Medulla oblongata (tissue), 1 donor: Measurements from ENCODE around the gene LRRN3.
A peak's percentile ranks its signal among the peaks of the same experiment; 100 is the strongest.
"Not testable (repeated sequence)": the region's sequence is repeated elsewhere in the genome, so short reads cannot be mapped to it uniquely, and the experiment has no call there.

ENCODE experiments used
- DNase-seq: peaks from one replicate; pipeline ENCODE4 v3.0.0-alpha.2; 2015; ENCODE audit errors: extremely low spot score

The LRRN3 gene

GRCh38 chr7:111090846-111091245, at the start of gene LRRN3:
TSS of gene LRRN3 (plus strand) at chr7:111091127. CDS start at chr7:111122773, 31,646 bp downstream.
- DNase-seq: peak; percentile 85

GRCh38 chr7:111041577-111041976, 49.4 kb upstream of the LRRN3 start:
- no peak for DNase-seq

DNA sequence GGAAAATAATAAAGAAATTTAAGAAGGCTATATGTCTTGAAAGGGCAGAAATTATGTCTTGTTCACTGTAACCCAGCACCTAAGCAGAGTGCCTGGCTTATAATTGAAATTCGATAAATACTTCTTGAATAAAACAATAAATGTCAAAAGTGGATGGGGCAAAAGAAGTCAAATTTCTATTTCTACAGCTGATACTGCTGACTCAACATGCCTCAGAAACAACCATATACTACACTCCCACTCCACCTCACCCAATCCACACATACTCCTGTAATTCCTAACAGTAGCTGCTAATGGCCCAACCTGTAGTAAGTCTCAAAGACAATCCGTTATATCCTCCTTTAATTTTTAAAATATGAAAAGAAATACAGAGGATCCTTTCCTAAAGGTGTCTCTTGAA, 48.1 kb upstream of the LRRN3 start:
- DNase-seq: no peak

DNA sequence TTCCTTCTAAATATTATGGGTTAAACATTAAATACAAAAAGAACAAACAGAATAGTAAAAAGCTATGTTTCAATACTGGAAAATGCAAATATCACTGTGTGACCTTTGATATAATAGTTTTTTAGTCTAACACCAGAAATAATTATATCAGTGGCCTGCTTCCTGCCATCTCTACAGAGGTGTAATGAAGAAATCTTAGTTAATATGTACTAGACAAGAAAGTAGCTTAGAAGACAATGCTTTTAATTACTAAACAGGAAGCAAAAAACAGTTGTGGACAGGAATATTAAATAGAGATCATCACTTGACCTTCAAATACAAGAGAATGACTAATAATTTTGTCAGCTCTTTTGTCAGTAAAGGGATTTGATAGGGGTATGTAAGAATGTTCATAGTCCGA, 47.4 kb upstream of the LRRN3 start:
- DNase-seq: no peak

DNA sequence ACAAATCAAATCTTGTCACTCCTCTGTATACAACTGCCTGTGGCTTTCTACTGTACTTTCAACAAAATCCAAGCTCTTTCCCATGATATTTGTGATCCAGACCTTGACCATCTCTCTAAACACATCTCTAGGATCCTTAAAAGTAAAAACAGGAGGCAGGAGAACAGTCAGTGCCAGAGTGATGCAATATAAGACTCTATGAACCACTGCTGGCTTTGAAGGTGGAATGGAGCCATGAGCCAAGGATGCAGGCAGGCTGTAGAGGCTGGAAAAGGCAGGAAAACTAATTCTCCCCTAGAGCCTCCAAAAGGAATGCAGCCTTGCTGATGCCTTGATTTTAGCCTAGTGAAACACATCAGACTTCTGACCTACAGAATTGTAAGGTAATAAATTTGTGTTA, 45.5 kb upstream of the LRRN3 start:
- DNase-seq: peak; percentile 29

- DNase-seq: no peak
Observed at GRCh38 chr7:111047595-111047994, 43.3 kb upstream of the LRRN3 start.

DNA sequence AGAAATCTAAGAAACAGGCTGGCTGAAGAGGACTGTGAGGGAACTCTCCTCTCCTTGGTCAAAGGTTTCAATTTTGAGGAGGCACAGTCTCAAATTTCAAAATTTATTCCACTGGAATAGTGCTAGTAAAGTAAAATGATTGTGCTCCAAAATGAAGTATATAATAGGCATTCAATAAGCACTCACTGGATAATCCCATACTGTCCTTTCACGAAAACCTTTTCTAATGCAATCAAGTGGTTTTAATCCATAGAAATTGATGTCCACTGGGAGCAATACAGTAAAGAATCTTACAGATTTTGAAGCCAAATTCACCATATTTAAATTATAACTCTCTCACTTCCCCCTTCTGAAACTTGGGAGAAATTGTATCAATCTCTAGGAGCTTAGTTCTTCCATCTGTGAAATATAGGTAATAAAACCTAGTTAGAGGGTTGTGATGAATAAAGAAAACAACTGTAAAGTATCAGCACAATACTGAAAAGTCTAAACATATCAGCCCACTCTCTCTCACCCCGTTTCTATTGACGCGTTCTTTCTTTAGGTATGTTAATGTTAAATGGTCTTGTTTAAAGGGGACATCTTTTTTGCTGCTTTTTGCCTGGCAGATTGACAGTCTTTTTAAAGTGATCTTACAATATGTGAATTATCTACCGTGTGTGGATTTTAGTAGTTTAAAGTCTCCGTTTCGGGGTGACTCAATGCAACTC, 40.8 kb upstream of the LRRN3 start:
- no peak for DNase-seq

DNA sequence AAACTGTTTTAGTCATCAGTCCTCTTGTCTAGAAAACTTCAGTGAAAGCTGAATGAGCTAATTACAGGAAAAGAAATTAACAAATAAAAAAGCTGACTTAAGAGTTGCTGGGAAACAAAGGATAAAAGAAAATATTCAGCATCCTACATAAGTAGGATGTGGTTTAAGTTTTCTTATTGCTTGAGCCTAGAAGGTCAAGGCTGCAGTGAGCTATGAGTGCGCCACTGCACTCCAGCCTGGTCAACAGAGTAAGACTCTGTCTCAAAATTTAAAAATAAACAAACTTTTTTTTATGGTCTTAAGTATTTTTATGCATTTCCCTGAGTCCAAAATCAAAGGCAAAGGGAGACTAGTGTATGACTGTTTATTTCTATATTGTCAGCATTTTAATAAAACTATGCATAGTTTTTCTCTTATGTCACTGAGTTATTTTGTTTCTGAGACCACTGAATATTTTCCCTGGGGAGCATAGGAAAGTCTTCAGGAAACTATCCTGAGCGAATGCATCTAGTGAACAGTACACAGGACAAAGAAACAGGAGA, 40.0 kb upstream of the LRRN3 start:
- no peak for DNase-seq

- no peak for DNase-seq
Observed at GRCh38 chr7:111051832-111052231, 39.1 kb upstream of the LRRN3 start.

GRCh38 chr7:111053035-111053434, 37.9 kb upstream of the LRRN3 start:
- DNase-seq: no peak

DNA sequence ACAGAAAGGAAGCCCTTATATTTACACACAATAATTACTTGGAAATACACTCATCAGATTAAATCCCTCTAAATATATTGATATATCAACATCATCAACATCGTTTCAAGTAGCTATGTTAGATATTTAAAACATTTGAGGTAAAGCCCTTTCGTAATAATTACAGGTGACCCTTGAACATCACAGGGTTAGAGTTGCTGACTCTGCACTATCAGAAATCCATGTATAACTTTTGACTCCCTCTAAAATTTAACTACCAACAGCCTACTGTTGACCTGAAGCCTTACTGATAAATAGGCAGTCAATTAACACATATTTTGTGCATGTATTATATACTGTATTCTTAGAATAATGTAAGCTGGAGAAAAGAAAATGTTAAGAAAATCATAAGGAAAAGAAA, 34.6 kb upstream of the LRRN3 start:
- DNase-seq: no peak

DNA sequence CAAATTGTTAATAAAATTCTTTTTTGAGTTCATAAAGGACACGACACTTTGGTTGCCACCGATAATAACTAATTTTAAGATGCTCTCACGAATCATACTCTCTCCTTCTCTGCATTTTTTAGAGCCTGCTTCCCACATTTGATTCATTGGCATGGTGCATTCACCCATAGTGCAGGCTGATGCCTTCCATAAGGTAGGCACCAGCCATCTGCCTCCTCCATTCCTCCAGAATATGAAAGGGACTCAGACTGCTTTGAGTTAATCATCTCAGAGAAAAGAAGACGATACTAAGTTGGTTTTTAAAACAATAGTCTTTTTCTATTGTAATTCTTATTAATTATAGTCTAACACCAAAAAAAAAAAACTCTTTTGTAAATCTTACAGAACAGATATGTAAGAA, 33.9 kb upstream of the LRRN3 start:
- DNase-seq: no peak

GRCh38 chr7:111059833-111060232, 31.1 kb upstream of the LRRN3 start:
- peak; percentile 50 for DNase-seq

DNA sequence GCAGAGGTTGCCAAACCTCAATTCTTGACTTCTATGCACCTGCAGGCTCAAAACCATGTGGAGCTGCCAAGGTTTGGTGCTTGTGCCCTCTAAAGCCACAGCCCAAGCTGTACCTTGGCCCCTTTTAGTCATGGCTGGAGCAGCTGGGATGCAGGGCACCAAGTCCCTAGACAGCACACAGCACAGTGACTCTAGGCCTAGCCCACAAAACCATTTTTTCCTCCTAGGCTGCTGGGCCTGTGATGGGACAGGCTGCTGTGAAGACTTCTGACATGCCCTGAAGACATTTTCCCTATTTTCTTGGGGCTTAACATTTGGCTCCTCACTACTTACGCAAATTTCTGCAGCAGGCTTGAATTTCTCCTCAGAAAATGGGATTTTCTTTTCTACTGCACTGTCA, 27.8 kb upstream of the LRRN3 start:
- no peak for DNase-seq

DNA sequence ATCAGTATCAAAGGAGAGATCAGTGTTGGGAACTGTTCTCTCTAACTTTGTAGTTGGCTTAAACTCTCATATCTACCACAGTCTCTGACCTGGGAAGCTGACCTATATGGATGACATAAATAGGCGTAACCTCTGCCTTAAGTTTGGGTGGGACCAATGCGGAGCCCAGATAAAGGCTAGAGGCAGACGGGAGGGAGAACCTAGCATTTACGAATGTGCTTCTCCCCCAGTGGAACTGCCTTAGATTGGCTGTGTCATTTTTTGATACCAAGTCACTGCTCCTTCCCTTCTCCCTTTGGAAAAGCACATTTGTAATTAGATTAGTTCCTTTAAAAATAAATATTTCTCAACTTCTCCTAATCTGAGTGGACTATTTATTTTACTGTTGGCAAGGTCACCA, 23.7 kb upstream of the LRRN3 start:
- DNase-seq: no peak

DNA sequence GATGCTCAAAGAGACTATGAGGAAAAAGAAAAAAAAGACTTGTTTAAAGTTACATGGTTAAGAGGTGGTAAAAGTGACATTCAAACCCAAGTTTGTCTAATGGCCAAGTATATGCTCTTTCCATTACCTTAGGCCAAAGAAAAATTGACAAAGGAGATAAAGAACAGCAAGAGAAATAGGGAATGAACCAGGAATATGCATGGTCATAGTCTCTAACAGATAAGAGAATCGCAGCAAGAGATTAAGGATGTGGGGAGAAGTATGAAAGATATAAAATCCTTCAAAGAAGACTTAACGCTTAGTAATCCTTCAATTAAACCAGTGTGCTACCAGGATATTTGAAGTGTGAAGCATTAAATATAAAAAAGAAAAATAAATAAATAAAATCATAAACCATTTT, 23.2 kb upstream of the LRRN3 start:
- no peak for DNase-seq

DNA sequence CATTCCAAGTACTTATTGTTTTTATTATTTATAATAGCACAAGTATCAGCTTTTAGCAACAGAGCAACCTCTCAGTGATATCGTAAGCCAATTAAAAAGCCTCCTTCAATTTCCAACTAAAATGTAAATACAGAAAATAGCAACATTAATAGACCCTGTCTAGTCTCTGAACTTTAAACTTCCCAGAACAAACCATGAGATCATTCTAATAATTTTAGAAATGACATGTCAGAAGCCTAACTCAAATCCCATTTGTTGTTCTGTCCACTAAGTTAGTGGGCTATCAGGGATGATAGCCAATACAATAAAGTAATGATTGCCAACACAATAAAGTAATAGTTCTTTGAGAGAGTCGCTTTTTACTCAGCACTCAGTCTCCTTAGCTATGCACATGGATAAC, 22.3 kb upstream of the LRRN3 start:
- no peak for DNase-seq

GRCh38 chr7:111071556-111071955, 19.4 kb upstream of the LRRN3 start:
- no peak for DNase-seq

DNA sequence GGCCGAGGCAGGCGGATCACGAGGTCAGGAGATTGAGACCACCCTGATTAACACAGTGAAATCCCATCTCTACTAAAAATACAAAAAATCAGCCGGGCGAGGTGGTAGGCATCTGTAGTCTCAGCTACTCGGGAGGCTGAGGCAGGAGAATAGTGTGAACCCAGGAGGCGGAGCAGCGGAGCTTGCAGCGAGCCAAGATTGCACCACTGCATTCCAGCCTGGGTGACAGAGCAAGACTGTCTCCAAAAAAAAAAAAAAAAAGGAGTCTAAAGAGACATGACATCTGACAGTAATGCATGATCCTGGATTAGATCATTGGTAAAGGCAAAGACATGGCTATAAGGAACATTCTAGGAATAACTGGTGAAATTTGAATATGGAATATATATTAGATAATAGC, 18.3 kb upstream of the LRRN3 start:
- DNase-seq: not testable (repeated sequence)

DNA sequence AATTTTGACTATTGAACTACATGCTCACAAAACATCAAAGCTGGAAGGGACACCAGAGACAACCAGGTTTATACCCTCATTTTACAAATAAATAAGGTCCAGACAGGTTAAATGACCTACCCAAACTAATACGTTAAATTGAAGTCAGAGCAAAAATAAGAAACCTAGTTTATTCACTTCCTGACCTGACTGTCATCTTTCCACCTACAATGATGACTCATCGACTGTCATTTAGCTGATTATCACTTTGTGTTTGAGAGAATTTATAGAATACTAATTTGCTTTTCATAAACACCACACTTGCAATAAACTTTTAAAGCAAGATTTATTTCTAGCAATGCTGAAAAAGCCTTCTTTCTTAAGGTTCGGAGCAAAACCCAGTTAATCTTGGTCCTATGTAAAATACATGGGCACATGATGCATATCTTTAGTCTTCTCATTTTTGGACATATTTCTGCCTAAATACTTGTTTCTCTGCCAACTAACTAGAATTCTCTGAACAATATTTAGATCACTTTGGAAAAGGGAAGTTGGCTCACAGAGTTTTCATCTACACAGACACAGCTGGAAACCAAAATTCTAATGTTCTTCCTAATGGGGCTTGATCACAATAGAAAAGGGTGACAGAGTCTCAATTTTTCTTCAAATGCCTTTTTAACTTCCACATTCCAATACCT, 16.7 kb upstream of the LRRN3 start:
- no peak for DNase-seq

- no peak for DNase-seq
Observed at GRCh38 chr7:111074748-111075146, 16.2 kb upstream of the LRRN3 start.

GRCh38 chr7:111075498-111075897, 15.4 kb upstream of the LRRN3 start:
- DNase-seq: no peak

- DNase-seq: no peak
Observed at GRCh38 chr7:111076205-111076604, 14.7 kb upstream of the LRRN3 start.
